ENCODE results near the gene BANF2.
"Not testable (repeated sequence)": the region's sequence is repeated elsewhere in the genome, so short reads cannot be mapped to it uniquely, and the experiment has no call there.

BANF2 gene

GRCh38 chr20:17699931-17700351 lies at the start of gene BANF2:
TSS of gene BANF2 (plus strand) at chr20:17699966. CDS start at chr20:17725026, 25,060 bp downstream.
- no peak for DNase-seq

GRCh38 chr20:17650301-17651128 lies 49.3 kb upstream of the BANF2 start:
- DNase-seq = no peak

- no peak for DNase-seq
Measured at GRCh38 chr20:17651129-17651759, 48.5 kb upstream of the BANF2 start.

DNA sequence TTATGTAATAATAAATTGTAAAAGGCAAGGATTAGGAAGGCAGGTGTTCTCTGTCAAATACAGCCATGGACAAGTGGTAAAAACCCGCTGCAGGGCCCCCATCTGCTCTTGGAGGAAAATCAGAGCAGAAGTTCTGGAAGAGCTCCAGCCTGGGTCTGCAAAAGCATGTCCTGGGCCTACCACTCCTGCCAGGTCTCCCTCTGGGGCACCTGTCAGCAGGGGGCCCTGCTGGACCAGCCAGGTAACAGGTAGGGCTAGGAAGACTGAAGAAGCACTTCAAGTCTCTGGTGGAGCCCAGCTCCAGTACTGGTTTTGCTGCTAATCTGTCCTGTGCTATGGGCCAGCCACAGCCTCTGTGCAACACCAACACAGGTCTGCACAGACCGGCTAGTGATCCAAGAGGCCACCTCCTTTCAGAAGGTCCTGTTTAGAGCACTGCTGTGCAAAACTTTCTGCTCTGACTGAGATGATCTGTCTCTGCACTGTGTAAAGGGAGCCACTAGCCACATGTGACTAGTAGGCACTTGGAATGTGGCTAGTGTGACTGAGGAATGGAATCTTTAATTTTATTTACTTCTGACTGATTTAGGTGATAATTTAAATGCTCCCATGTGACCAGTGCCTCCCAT lies 47.9 kb upstream of the BANF2 start:
- no peak for DNase-seq

- DNase-seq = no peak
Measured at GRCh38 chr20:17652411-17652810, 47.4 kb upstream of the BANF2 start.

- no peak for DNase-seq
Measured at GRCh38 chr20:17653835-17654648, 45.7 kb upstream of the BANF2 start.

DNA sequence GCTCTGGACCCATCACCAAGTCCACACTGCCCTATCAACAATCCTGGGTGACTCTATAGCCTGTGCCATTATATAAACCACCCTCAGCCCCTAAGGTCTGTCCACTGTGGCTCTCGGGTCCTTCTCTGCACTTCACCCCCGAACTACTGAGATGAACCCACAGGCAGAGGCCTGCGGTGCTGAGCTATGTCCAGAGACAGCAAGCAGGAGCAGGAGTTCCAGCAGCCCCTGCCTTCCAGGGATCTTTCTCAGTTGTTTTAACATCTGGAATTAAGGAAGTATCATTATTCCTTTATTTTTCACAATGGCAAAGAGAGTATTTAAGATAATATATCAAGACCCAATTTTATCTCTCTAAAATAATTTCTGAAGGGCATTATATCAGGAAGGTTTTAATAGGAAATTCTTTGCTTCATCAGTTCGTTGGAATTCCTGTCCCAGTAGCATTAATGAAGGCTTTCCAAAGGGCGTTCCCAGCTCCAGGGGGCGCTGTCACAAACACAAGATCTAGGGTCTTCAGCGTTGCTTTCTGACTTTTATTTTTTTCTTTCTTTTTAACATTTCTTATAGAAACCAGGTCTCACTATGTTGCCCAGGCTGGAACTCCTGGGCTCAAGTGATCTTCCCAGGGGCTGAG lies 45.0 kb upstream of the BANF2 start:
- peak; percentile 11 for DNase-seq

- no peak for DNase-seq
Measured at GRCh38 chr20:17655286-17655651, 44.5 kb upstream of the BANF2 start.

DNA sequence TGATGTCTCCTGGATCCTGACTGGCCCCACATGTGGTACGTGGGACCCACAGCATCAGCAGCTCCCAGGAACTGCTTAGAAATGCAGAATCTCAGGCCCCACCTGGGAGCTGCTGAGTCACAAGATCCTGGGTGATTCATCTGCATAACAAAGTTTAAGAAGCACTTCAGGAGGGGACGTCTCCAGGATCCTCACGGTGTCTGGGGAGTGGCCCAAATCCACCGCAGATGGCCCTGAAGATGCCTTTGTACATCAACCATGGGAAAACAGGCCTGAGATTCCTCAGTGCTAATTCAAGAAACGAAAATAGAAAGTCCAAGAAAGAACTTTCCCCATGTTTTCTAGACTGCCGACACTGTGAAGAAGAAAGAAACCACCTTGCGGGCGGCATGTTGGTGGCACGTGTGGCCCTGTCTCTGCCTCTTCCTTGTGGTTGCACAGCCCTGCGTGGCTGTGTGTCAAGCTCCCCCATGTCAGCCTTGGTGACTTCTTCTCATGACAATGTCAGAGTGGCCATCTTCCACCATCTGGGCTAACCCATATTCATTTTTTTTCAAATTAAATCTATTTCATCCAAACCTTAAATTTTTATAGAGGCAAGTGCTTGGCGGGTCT lies 43.8 kb upstream of the BANF2 start:
- DNase-seq = no peak

- no peak for DNase-seq
Measured at GRCh38 chr20:17657079-17657825, 42.5 kb upstream of the BANF2 start.

DNA sequence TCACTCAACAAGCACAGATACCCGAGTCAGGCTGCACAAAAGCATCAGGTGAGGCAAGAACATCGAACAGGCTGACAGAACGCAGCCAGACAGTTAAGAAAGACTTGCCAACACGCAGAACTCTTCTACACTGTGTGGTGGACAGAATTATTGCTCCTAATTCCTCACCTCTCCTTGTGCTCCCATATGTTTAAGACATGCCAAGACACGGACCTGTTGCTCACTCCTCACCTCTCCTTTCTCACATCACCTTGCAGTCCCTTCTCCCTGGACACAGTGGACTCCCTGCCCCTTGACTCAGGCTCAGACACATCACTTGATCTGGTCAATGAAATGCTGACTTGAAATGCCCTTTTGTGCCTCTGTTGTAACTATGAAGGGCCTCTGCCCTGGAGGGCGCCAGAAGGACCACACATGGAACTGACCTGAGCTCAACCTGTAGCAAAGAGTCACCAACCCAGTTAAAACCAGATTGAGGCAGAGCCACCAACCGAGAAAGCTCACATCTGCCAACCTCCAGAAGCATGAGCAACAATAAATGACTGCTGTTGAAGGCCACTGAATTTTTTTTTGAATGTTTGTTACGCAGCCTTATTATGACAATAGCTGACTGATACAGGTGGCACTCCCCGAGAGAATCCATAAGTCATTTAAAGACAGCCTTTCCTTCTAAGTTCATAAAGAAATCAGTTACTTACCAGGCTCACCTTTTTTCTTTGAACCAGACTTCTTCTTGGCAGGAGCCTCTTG lies 41.7 kb upstream of the BANF2 start:
- DNase-seq = no peak

- DNase-seq = no peak
Measured at GRCh38 chr20:17658648-17658993, 41.1 kb upstream of the BANF2 start.

GRCh38 chr20:17659344-17659743 lies 40.4 kb upstream of the BANF2 start:
- DNase-seq = not testable (repeated sequence)

DNA sequence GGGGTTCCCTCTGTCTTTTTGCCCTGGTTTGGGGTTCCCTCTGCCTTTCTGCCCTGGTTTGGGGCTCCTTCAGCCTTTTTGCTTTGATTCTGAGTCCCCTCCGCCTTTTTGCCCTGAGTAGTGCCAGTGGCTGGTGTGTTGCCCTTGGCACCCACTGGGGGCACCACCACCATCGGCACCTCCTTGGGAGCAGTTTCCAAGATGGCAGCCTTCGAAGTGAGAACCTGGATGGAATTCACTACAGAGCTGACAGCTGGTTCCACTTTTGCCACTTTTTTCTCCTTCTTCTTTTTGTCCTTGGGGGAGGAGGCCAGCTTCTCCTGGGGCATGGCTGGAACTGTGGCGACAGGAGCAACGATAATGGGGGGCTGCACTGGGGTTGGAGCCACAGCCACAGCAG lies 40.0 kb upstream of the BANF2 start:
- no peak for DNase-seq

GRCh38 chr20:17660667-17661066 lies 39.1 kb upstream of the BANF2 start:
- no peak for DNase-seq

GRCh38 chr20:17661121-17661744 lies 38.5 kb upstream of the BANF2 start:
- DNase-seq = no peak

DNA sequence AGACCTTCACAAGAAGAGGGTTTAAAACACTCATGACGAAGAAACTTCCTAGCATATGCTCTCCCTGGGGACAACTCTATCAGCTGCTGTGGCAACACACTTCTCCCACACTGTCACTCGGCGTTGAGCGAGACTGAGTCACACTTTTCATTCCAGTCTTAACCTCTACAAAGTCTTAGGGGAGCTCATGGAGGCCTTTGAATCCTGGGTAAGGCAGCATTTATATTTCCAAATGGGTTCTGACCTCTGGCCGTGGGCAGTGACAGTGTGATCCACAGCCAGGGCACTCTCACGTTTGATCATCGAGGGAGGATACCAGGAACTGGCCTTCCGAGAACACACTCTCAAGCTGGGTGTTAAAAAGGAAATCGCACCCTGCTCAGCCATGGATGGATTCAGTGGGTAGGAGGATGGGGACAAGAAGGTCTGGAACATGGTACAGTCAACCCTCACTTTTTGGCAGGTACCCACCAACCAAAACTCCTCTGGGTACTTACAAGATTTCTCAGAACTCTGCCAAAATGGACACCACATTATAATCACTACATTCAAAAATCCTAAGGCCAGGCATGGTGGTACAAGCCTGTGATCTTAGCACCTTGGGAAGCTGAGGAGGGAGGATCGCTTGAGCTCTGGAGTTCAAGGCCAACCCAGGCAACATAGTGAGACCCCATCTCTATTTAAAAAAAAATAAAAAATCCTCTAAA lies 37.3 kb upstream of the BANF2 start:
- no peak for DNase-seq

- no peak for DNase-seq
Measured at GRCh38 chr20:17663040-17663399, 36.7 kb upstream of the BANF2 start.

- no peak for DNase-seq
Measured at GRCh38 chr20:17663486-17663885, 36.3 kb upstream of the BANF2 start.
